ENCODE results near the gene CHRNA5.

- no peak for TF ChIP-seq CTCF (IDR thresholded peaks at IDR 0.05; ENCODE audit: low read depth, low read length)
- TF ChIP-seq EZH2phosphoT487 (IDR thresholded peaks at IDR 0.05; ENCODE audit: low read depth), result no peak
These were observed 32.3 kb downstream of the CHRNA5 start for GRCh38 chr15:78597583-78597982.
